Left forelimb (tissue), 1 donor: ENCODE data around the gene CANT1.

Experiments
- DNase-seq: peaks from one replicate; pipeline ENCODE4 v3.0.0-alpha.2; 2018; ENCODE audit warnings: low spot score

The CANT1 gene

DNA sequence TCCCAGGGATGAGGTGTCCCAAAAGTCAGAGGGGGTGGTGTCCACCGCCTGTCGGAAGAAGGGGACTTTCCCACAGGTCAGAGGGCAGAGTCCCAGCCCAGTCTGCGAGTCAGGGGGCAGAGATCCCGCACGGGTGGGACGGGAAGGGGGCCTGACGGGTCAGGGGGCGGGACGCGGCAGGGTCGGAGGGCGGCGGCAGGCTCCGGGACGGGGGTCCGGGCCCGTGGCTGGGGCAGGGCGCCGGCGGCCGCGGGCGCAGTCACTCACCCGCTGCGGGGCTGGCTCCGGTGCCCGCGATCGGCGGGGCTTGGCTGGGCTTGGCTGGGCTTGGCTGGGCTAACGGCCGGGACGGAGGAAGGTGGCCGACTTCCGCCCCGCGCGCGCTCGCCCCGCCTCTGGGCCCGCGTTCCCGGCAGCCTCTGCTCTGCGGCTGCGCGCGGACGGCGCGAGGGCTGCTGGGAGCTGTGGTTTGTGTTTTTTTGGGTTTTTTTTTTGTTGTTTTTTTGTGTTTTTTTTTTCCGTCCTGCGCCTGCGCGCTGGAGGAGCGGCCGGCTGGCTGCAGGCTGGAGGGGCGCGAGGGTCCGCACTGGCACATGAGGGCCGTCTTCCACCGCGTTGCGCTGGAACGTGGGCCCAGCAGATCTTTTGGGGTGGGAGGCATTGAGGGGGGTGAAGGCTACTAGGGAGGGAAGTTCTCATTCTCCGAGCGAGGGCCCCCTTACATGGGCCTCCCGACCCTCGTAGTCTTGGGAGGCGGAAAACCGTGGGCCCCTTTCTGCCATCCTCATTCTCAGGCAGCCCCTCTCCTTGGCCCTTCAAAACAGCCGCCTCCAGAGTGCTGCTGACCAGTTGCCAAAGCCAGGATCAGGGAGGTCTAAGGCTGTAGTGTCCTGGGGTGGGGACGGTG is at the start of gene CANT1:
CANT1 (minus strand) TSS at position 368 of the 907 bp plus-strand sequence. CDS start 12,142 bp downstream, outside the sequence.
- peak; percentile 87 for DNase-seq

DNA sequence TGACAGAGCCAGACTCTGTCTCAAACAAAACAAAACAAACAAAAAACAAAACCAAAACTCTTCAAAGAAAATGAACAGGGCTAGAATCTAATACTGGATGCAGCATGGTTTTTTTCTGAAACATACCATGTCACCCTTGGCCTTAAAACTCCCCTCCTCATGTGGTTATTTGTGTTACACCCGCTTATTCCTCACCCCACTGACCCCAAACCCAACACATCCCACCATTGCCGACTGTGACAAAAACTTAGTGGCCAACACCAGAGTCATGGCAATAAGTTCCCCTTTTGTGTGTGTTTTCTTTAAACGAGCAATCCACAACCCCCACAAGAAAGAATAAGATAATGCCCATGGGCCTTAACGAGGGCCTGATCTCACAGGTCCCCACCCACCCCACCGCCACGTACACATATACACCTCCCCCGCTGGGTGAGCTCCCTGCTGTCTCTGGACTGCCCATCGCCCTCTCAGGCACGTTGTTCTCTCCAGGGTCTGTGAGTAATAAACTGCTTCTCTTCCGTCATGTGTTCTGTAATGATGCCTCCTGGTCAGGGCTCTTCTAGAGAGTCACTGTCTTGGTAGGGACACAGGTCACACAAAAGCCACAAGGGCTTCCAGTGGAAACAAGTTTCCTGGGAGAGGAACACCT is 48.3 kb upstream of the CANT1 start:
- DNase-seq, result no peak

DNA sequence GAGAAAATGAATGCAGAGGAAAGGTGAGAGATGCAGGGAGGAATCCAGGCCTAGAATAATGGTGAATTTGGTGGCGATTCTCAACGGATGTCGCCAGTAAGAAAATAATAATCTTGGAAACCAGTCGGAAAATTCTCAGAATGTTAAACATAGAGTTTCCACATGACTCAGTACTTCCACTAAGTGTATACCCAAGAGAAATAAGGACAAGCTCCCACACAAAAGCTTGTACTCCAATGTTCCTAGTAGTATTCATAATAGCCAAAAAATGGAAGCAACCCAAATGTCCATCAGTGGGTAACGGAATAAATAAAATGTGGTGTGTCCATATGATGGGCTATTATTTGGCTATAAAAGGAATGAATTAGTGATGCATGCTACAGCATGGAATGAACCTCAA is 45.6 kb upstream of the CANT1 start:
- no peak for DNase-seq

- no peak for DNase-seq
These were observed 44.8 kb upstream of the CANT1 start for GRCh38 chr17:79054200-79054960.

DNA sequence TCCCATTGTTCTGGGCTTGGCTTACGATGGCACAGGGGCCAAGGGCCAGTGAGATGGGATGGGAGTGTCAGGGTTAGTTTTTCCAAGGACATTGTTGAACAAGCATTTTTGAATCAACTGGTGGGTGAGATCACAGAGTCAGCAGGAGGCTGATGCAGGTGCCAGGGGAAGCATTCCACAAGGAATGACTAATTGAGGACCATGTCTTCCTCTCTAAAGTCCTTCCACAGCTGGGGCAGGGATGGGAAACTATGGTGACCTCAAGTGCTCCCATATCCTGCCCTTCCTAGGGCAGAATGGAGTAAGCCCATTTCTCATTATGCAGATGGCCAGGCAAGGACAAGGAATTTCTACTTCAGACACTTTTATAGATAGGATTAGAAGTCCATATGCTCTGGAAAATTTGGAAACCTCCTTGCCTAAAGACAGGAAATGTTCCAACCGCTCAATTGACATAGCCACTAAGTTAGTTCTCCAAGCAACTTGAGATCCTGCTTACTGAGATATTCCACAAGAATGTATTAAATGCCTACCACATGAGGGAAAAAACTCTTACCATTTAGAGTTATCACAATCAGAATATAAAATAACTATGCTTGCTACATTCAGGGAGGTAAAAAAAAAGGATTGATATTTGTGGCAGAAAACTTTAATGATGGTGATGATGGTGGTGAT is 43.8 kb upstream of the CANT1 start:
- no peak for DNase-seq

- no peak for DNase-seq
These were observed 42.6 kb upstream of the CANT1 start for GRCh38 chr17:79052131-79052530.

DNA sequence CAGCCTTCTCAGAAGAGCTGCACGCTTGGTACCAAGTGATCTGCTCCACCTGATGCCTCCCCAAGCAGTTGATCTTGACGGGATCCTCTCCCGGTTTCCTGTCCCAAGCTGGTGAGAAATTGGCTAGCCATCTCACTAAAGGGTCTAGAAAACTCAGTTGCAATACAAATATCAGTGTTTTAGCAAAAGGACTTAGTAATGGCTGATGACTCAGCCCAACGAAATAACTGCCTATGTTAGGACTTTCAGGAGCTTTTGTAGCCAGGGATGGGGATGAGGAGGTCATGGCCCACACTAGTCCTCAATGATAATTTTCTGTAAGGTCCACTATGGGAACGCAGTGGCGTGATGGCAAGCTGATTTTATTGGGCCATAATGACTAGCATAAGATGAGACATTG is 41.7 kb upstream of the CANT1 start:
- no peak for DNase-seq

- no peak for DNase-seq
These were observed 41.0 kb upstream of the CANT1 start for GRCh38 chr17:79050551-79050950.

DNA sequence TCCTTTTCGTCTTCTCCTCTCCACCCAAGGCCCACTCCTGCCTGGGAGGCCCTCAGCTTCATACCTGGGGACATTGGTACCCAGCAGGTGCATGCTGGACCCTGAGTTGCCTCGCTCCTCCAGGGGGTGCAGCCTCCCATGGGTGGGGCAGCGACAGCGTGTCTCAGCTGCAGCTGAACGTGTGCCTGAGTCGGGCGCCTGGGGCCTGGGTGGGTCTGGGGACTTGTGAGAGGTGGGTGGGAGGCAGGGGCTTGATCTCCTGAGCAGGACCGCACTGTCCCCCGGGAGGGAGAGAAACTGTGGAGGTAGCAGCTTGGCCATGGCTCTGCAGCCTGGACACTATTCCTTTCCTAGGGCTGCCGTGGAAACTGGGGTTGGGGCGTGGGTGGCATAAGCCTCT is 40.3 kb upstream of the CANT1 start:
- DNase-seq, result no peak

GRCh38 chr17:79048826-79049755 is 39.5 kb upstream of the CANT1 start:
- DNase-seq, result no peak

DNA sequence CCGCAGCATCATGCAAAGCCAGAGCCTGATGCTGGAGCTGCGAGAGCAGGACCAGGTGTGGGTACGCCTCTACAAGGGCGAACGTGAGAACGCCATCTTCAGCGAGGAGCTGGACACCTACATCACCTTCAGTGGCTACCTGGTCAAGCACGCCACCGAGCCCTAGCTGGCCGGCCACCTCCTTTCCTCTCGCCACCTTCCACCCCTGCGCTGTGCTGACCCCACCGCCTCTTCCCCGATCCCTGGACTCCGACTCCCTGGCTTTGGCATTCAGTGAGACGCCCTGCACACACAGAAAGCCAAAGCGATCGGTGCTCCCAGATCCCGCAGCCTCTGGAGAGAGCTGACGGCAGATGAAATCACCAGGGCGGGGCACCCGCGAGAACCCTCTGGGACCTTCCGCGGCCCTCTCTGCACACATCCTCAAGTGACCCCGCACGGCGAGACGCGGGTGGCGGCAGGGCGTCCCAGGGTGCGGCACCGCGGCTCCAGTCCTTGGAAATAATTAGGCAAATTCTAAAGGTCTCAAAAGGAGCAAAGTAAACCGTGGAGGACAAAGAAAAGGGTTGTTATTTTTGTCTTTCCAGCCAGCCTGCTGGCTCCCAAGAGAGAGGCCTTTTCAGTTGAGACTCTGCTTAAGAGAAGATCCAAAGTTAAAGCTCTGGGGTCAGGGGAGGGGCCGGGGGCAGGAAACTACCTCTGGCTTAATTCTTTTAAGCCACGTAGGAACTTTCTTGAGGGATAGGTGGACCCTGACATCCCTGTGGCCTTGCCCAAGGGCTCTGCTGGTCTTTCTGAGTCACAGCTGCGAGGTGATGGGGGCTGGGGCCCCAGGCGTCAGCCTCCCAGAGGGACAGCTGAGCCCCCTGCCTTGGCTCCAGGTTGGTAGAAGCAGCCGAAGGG is 38.6 kb upstream of the CANT1 start:
- no peak for DNase-seq

GRCh38 chr17:79047291-79047920 is 37.8 kb upstream of the CANT1 start:
- no peak for DNase-seq

DNA sequence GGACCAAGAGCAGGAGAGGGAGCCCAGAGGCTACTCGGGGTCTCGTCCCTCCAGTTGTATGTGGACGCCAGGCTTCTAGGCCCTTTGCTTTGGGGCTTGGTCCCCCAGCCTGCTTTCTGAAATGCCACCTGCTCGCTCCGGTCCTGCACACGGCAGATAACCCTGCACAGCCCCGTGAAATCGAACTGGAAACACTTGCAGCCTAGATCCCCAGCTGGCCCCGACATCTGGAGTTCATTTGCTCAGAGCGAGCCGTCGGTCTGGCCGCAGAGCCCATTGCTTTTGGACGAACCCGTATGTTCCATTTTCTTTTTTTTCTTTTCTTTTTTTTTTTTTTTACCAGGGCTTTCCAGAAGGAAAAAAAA is 37.3 kb upstream of the CANT1 start:
- peak; percentile 84 for DNase-seq

- no peak for DNase-seq
These were observed 36.8 kb upstream of the CANT1 start for GRCh38 chr17:79046197-79046915.

GRCh38 chr17:79045842-79046196 is 36.3 kb upstream of the CANT1 start:
- peak; percentile 87 for DNase-seq

GRCh38 chr17:79045001-79045729 is 35.6 kb upstream of the CANT1 start:
- DNase-seq, result no peak

DNA sequence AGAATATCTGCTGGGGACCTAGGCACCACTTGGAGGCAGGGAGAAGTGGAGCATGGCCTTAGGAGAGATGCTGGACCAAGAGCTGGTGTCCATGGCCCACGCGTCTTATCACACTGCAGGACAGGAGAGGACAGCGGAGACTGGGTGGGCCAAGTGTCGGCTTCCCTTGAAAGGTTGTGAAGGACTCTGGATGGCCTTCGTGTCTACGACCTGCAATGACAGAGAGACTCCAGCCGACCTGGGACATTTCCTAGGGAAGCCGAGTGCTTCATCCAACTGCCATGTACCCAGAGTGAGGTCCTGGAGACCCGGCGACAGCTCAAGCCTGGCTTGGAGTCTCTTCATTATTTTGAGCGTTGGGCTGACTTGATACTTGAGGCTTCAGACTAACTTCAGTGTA is 34.9 kb upstream of the CANT1 start:
- no peak for DNase-seq

DNA sequence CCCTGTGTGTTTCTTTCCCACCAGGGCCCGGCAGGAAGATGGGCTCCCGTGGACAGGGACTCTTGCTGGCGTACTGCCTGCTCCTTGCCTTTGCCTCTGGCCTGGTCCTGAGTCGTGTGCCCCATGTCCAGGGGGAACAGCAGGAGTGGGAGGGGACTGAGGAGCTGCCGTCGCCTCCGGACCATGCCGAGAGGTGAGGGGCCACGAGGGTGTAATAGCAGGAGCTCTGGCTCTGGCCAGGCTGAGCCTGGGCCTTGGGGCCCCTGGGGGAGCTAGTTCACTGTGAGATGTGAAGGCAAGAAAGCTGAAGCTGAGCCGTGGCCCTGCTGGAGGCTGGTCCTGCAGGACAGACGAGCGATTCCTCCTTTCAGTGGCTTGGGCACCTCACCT is 34.4 kb upstream of the CANT1 start:
- no peak for DNase-seq
